Naive thymus-derived CD8-positive, alpha-beta T cell (primary cell): ENCODE measurements around the gene ASIC3. TPM values are rescaled to one million over a fixed set of nuclear protein-coding genes. Genes with fewer than 3 reads are reported as not detected.

Experiments used
- ATAC-seq, 2 donors: fragments of 150-1000 bp; cut with Tn5 transposase in 1 of 2; sonication (Bioruptor Pico), chemical (Tn5 transposase) in 1 of 2; 1 replicate in 1 of 2; 2 replicates in 1 of 2; pipeline ENCODE4 v1.10.0; 2021; ENCODE audit warnings: mild to moderate bottlenecking in 2 of 2, moderate library complexity in 2 of 2
- POLR2A ChIA-PET: fragments of 350-600 bp; sonication (Branson Sonifier 250); formaldehyde crosslinking; loops from one replicate; lab custom pipeline; 2021; ENCODE audit warnings: antibody characterized with exemption; lab: Charles Lee
- DNase-seq, 10 donors: peaks; one replicate each; pipeline versions ENCODE4 v3.0.0 to v3.0.0-alpha.2; 2020 to 2022
- H3K27ac Mint-ChIP-seq, 10 donors: one replicate each; pipeline ENCODE4 v1.8.0; 2020 to 2022; ENCODE audit warnings: mild to moderate bottlenecking in 10 of 10, mixed read lengths in 10 of 10, moderate library complexity in 4 of 10, inconsistent platforms in 1 of 10
- H3K27me3 Mint-ChIP-seq, 5 donors: one replicate each; pipeline ENCODE4 v1.8.0; 2021 to 2022; ENCODE audit warnings: mixed read lengths in 5 of 5
- H3K36me3 Mint-ChIP-seq, 3 donors: one replicate each; pipeline ENCODE4 v1.8.0; 2020 to 2022; ENCODE audit warnings: mixed read lengths in 3 of 3, mild to moderate bottlenecking in 2 of 3, inconsistent platforms in 1 of 3
- H3K4me1 Mint-ChIP-seq, 4 donors: one replicate each; pipeline ENCODE4 v1.8.0; 2021 to 2022; ENCODE audit warnings: mixed read lengths in 4 of 4
- H3K4me3 Mint-ChIP-seq, 10 donors: one replicate each; pipeline ENCODE4 v1.8.0; 2020 to 2022; ENCODE audit warnings: mild to moderate bottlenecking in 10 of 10, mixed read lengths in 10 of 10, moderate library complexity in 6 of 10, inconsistent platforms in 1 of 10
- H3K9me3 Mint-ChIP-seq, 9 donors: one replicate each; pipeline ENCODE4 v1.8.0; 2020 to 2022; ENCODE audit warnings: mixed read lengths in 9 of 9, mild to moderate bottlenecking in 3 of 9, inconsistent platforms in 1 of 9, moderate library complexity in 1 of 9
- polyA plus RNA-seq, 3 donors: library from polyadenylated mRNA; unstranded; fragments of 300-500 nt; fragmentation: Illumina TruSeq; gene quantifications; one replicate each; pipeline ENCODE4 v1.2.3, GENCODE V29; 2021
- total RNA-seq, 8 experiments: library from RNA in 2 of 8; stranded (reverse) in 2 of 8; gene quantifications; one replicate each; pipeline ENCODE4 v1.2.3 and lab custom pipeline; 2021 to 2026

The ASIC3 gene
- total and polyA plus RNA-seq, 5 experiments from 2014 or later, result 13.5 TPM; not detected in 3

DNA sequence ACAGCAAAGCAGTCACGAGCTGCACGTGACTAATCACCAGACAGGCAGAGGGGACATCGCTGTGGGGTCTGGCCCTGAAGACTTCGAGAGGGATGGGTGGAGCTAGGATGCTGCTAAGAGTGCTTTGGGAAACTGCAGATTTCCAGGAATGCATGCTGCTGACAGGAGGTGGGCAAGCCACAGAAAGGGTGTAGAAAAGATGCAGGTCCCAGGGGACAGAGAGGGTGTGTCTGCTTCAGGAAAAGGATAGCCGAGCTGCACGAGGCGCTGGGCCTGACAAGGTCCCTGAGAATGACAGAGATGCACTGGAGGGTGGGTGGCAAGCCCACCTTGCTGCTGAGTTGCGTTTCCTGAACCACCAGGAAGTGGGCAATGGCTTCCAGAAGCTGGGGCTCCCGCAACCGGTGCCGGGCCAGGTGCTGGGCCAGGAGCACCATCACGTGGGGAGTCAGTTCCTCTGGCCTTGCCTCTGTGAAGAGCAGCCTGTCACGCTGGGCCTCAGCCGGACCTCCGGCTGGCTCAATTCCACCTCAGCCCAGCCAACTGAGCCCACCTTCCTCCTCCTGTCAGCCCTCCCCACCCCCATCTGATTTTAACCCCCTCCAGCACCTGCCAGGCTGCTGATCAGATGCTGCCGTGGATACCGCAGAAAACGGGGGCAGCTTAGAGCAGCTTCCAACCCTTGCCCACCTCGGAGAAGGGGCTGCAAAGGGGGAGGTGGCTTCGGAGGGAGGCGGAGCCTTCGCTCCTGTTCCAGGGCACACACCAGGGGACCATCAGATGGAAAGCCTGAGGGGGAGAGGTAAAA lies 30.1 kb downstream of the ASIC3 start:
- Mint-ChIP-seq H3K4me3 (peak overlapping the region; percentile 19 to 93 (median 83)), H3K27ac (peak overlapping the region in 9 of 10 donors; percentile 2 to 95 (median 85)), H3K9me3 (no peaks in the 10 kb centered on the region), H3K4me1 (peaks cover 12 to 37% (median 31%) of the 10 kb centered on the region in 4 donors), H3K36me3 (peaks cover 0 to 19% (median 0%) of the 10 kb centered on the region in 3 donors), H3K27me3 (no peaks in the 10 kb centered on the region)
- ATAC-seq (no peak), DNase-seq (no peak)
- POLR2A ChIA-PET, result interaction anchor here (0.7 to 4.8 kb wide), 2 partner anchors 19 to 33 kb away, joined by 3 to 42 read pairs; partner anchors contain the start of genes CDK5 and SLC4A2

DNA sequence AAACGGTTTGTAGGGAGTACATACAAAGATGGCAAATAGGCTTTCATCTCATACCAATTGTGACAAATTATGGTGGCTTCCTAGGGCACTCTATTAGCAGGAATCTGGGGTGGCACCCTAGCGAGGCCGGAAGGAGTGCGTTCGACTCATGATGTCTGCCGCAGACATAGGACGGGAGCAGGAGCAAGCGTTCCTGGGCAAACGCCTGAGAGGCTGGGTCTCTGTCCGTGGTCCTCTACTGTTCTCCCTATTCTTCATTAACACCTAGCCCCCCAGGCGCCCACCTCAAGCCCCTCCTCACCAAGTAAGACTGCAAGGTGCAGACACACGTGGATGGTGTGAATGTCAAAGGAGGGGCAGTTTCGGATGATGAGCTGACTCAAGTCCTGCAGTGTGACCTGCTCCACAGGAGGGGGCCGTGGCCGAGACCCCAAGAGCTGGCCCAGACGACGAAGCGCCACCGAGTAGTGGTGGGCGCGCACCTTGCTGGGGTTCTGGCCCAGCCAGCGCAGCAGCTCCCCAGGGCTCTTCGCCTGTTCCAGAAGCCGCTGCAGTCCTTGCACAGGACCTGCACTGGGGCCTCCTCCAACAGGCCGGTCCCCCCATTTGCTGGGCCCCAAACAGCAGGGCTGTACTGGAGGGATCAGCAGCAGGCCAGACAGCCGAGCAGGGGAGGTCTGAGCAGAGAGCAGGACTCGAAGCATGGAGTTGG lies 31.0 kb downstream of the ASIC3 start:
- Mint-ChIP-seq H3K4me3 (peak overlapping the region; percentile 80 to 93 (median 86)), H3K4me1 (peaks cover 12 to 43% (median 34%) of the 10 kb centered on the region in 4 donors), H3K27ac (peak overlapping the region; percentile 44 to 95 (median 81)), H3K9me3 (no peaks in the 10 kb centered on the region), H3K36me3 (peaks cover 0 to 13% (median 0%) of the 10 kb centered on the region in 3 donors), H3K27me3 (peaks cover 0 to under 1% (median 0%) of the 10 kb centered on the region in 5 donors)
- POLR2A ChIA-PET, result interaction anchor here (2.1 to 4.8 kb wide), 2 partner anchors 20 to 51 kb away, joined by 15 to 42 read pairs; partner anchors contain the start of genes ABCB8, CDK5 and SLC4A2
- DNase-seq, result no peak
- no peak for ATAC-seq

DNA sequence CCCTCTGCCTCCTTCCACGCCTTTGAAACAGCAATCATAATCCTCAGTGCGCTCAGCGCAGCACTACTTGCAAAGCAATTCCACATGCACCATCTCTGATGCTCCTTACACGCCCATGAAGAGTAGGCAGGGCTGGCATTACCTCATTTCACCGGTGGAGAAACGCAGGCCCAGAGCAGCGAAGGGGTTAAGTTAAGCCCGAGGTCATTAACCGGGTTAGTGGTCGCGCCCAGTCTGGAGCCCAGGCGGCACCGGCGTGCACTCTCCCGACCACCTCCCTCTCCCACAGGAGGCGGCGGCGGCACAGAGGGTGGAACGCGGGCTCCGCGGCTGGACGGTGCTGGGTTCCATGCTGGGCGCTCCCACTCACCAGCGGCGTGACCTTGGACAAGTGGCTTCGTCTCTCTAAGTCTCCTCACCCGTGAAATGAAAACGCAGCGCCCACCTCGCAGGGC lies 31.8 kb downstream of the ASIC3 start:
- peaks cover 16 to 49% (median 38%) of the 10 kb centered on the region in 4 donors for H3K4me1 Mint-ChIP-seq
- POLR2A ChIA-PET, result interaction anchor here (1.0 to 4.8 kb wide), 4 partner anchors 9 to 66 kb away, joined by 3 to 42 read pairs (median 12); partner anchors contain the start of genes ABCB8, CDK5 and SLC4A2
- ATAC-seq, result no peak
- no peak for DNase-seq
- peak overlapping the region; percentile 80 to 93 (median 86) for H3K4me3 Mint-ChIP-seq
- H3K36me3 Mint-ChIP-seq, result peaks cover 0 to 8% (median 0%) of the 10 kb centered on the region in 3 donors
- peaks cover 0 to 8% (median 3%) of the 10 kb centered on the region in 5 donors for H3K27me3 Mint-ChIP-seq
- no peaks in the 10 kb centered on the region for H3K9me3 Mint-ChIP-seq
- H3K27ac Mint-ChIP-seq, result peak overlapping the region; percentile 46 to 95 (median 90)

DNA sequence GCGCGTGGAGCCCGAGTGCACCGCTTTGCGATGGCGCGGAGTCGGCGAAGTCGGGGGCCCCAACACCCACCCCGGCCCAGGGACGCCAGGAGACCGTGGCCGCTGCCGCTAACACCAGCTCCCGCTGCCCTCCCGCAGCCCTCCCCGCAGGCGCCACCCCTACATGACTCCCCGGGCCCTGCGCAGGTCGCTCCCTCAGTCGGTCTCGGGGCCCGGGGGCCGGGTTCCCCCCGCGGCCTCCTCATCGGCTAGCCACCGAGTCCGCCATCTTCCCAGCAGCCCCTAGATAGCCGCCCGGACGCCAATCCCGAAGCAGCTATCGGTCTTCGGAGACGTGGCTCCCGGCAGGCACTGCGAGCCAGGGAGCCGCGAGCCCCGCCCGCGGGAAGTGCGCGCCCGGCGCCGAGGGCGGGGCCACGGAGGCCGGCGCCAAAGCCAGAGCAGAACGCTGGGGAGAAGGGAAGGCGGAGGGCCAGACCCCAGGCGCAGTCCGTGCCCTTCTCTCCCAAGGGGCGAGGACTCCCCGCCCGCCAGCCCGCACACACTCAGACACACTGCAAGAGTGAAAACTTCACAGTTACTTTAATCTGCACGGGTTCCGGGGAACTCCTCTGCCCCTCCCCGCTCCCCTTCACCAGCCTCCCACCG lies 32.3 kb downstream of the ASIC3 start, which contains the start of gene FASTK:
Gene FASTK (minus strand): TSS at position 288 of the 648 bp plus-strand sequence. CDS start 43 bp downstream, at position 245.
- H3K27me3 Mint-ChIP-seq, result peaks cover 0 to 13% (median 7%) of the 10 kb centered on the region in 5 donors
- ATAC-seq, result peak; percentile 72 to 80
- H3K36me3 Mint-ChIP-seq, result peaks cover 0 to 3% (median 0%) of the 10 kb centered on the region in 3 donors
- peak within 1 kb of the TSS; percentile 46 to 95 (median 90) for H3K27ac Mint-ChIP-seq
- H3K9me3 Mint-ChIP-seq, result no peaks in the 10 kb centered on the region
- POLR2A ChIA-PET, result interaction anchor here (1.0 to 4.8 kb wide), 4 partner anchors 8 to 66 kb away, joined by 3 to 42 read pairs (median 12); partner anchors contain the start of genes ABCB8, CDK5 and SLC4A2
- peak; percentile 82 to 93 (median 86) for DNase-seq
- H3K4me1 Mint-ChIP-seq, result peaks cover 20 to 55% (median 44%) of the 10 kb centered on the region in 4 donors
- H3K4me3 Mint-ChIP-seq, result peak within 1 kb of the TSS; percentile 81 to 93 (median 88)

DNA sequence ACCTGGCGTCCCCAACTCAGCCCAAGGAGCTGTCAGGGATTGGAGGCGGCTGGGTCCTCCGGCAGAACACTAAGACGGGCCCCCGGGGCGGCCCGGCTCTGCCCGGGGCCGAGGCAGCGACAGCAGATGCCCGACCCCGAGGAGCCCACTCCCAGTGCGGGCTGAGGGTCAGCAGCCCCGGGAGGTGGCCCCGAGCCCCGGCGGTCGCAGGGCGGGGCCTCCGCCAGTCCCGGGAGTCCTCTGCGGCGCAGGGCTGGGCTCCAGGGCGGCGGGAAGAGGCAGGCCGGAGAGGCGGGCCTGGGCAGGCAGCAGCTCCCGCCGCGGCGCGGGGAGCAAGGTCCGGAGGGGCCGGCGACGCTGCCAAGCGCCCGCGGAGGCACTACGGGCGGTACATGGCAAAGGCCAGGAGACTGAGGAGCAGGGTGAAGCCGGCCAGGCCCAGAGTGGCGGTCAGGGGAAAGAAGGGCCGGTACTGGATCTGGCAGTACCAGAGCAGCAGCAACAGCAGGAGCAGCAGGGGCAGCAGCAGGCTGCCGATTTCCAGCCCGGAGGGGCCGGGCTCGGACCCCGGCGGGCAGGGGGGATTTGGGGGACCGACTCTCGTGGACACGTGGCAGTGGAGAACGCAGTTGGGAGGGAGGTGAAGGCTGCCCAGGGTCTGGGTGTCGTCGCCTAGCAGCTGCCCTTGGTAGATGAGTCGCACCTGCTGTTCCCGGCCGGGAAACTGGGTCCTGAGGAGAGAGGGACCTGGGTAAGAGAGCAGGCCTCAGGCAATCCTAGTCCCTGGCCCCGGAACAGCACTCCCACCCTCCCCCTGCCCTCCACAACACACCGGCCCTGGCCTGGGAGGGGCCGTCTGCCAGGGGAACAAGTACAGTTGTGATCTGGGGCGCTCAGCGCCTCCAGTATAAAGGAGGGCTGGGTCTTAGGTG lies 33.1 kb downstream of the ASIC3 start:
- POLR2A ChIA-PET, result interaction anchor here (1.0 to 5.1 kb wide), 5 partner anchors 8 to 67 kb away, joined by 3 to 42 read pairs (median 15); partner anchors contain the start of genes ABCB8, CDK5 and SLC4A2
- no peak for DNase-seq

DNA sequence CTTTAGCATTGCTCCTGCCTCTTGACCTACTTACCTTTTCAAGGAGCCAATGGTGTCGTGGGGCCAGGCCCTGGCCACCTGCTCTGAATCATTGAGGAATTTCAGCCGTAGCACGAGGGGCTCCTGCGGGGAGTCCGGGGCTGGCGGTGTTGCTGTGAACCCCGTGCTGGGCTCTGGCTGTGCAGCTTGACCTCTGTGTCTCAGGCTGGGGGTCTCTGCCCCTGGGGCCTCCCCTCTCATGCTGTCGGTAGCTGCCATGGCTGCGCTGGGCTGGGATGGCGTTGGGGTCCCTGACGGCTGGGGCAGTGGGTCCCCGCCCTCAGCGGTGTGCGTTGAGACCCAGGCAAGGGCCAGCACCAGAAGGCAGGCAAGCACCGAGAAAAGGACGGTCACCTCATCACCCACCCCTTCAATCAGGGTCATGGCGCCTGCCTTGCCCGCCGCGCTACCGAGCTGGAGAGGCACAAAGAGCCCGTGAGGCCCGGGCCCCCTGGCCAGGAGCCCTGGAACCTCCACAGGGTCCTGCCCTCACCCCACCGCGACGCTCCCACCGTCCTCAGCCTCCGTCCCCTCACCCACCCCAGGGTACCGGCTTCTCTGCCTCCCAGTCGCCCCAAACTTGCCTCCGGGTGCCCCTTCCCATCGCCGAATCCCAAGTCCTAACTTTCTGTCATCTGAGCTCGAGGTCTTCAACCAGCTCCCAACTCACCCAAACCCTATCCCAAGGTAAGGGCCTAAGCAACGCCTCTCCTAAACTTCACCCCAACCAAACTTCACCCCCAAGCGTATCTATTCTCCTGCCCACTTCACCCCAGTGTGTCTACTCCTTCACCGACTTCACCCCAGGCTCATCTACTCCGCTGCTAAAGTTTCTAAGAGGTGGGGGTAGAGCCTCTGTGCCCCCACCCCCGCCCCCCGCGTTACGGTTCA lies 34.1 kb downstream of the ASIC3 start:
- peak overlapping the region; percentile 82 to 99 (median 93) for H3K27ac Mint-ChIP-seq
- peaks cover 0 to 17% (median 7%) of the 10 kb centered on the region in 5 donors for H3K27me3 Mint-ChIP-seq
- H3K9me3 Mint-ChIP-seq, result no peaks in the 10 kb centered on the region
- POLR2A ChIA-PET, result interaction anchor here (0.8 to 5.1 kb wide), 4 partner anchors 12 to 64 kb away, joined by 3 to 23 read pairs (median 4); partner anchors contain the start of genes CDK5 and SLC4A2
- no peaks in the 10 kb centered on the region for H3K36me3 Mint-ChIP-seq
- DNase-seq (peak in 1 of 10 donors; percentile 18), ATAC-seq (no peak)
- H3K4me3 Mint-ChIP-seq, result peak overlapping the region; percentile 84 to 94 (median 90)
- peaks cover 21 to 60% (median 47%) of the 10 kb centered on the region in 4 donors for H3K4me1 Mint-ChIP-seq

More for the DNA sequence above, 33.1 kb downstream of the ASIC3 start:
- Mint-ChIP-seq H3K27ac (peak overlapping the region in 8 of 10 donors; percentile 37 to 95 (median 93)), H3K4me1 (peaks cover 21 to 60% (median 46%) of the 10 kb centered on the region in 4 donors), H3K36me3 (no peaks in the 10 kb centered on the region), H3K9me3 (no peaks in the 10 kb centered on the region), H3K4me3 (peak overlapping the region; percentile 67 to 93 (median 88)), H3K27me3 (peaks cover 0 to 17% (median 7%) of the 10 kb centered on the region in 5 donors)
- no peak for ATAC-seq

DNA sequence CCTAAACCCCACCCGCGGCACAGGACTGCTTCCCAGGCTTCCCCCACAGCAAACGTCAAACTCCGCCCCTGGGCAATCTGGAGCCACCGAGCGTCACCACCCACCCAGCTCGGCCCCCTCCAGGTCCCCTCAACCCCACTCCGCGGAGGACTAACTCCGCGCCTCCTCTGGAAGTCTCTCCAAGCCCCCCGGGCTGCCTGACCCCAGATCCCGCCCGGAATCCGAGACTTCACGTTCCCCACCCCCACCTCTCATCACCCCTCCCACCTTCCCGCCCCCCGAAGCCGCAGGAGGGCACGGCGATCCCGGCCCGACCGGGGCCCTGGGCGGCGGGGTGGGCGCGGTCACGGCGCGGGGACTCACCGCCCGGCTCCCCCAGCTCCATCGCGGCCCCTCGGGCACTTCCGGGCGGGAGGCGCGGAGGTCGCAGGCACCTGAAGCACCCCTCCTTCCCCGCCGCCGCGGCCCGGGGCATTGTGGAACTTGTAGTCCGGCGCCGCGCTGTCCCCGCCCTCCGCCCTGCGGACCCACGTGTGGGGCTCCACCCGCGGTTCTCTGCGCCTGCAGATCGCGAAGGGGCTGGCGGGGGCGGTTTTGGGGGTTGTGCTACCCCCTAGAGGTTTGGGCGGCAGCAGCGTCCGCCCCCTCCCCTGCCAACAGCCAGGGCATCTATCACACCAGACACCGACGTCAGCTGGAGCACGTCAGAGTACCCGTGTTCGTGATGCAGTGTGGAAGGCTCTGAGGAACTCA lies 34.9 kb downstream of the ASIC3 start, which contains the start of gene TMUB1:
Gene TMUB1 (minus strand): TSS at position 423 of the 753 bp plus-strand sequence. CDS start 930 bp downstream, outside the sequence.
- peak within 1 kb of the TSS; percentile 82 to 99 (median 93) for H3K27ac Mint-ChIP-seq
- peaks cover 21 to 55% (median 48%) of the 10 kb centered on the region in 4 donors for H3K4me1 Mint-ChIP-seq
- POLR2A ChIA-PET, result interaction anchor here (0.7 to 5.1 kb wide), 7 partner anchors 11 to 516 kb away, joined by 3 to 23 read pairs (median 3); partner anchors contain the start of genes CDK5 and SLC4A2
- DNase-seq, result peak; percentile 72 to 92 (median 87)
- ATAC-seq, result peak; percentile 62 to 67
- peaks cover 0 to 17% (median 7%) of the 10 kb centered on the region in 5 donors for H3K27me3 Mint-ChIP-seq
- no peaks in the 10 kb centered on the region for H3K9me3 Mint-ChIP-seq
- H3K36me3 Mint-ChIP-seq, result no peaks in the 10 kb centered on the region
- peak within 1 kb of the TSS; percentile 84 to 94 (median 90) for H3K4me3 Mint-ChIP-seq

DNA sequence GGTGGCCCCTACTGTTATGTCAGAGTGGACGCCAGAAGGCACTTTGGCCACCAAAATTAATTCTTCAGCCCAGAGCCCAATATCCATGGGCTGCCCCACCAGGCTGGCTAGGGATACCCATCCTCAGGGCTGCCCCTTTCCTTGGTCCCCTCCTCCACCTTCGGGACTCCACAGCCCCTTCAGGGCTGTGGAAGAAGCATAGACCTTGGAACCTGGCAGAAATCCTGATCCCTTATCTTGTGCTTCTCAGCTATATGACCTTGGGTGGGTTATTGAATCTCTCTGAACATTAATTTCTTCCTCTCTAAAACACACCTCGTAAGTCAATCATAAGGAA lies 35.5 kb downstream of the ASIC3 start:
- H3K4me3 Mint-ChIP-seq, result peak overlapping the region; percentile 70 to 89 (median 80)
- peaks cover 22 to 54% (median 48%) of the 10 kb centered on the region in 4 donors for H3K4me1 Mint-ChIP-seq
- H3K9me3 Mint-ChIP-seq, result no peaks in the 10 kb centered on the region
- no peaks in the 10 kb centered on the region for H3K36me3 Mint-ChIP-seq
- POLR2A ChIA-PET, result interaction anchor here (0.7 to 5.1 kb wide), 5 partner anchors 13 to 517 kb away, joined by 3 to 23 read pairs (median 4); partner anchors contain the start of genes CDK5 and SLC4A2
- peaks cover 0 to 20% (median 7%) of the 10 kb centered on the region in 5 donors for H3K27me3 Mint-ChIP-seq
- H3K27ac Mint-ChIP-seq, result peak overlapping the region in 9 of 10 donors; percentile 41 to 95 (median 90)
- DNase-seq, result no peak
- peak in 1 of 2 donors; percentile 0 for ATAC-seq

DNA sequence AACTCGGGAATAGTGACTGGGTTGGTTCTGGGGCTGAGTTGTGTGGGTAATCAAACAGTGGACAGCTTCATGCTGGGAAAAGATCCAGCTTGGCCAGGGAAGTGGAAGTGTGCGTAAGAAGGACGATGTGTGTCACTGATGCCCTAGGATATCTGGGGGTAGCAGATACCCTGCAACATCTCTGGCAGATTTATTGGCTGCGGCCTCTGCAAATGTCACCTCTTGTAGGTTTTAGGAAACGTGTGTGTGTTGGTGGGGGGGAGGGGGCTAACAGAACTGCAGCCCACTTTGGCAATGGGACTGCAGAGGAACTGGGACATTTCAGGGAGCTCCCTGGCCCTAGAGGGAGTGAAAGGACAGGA lies 37.0 kb downstream of the ASIC3 start:
- Mint-ChIP-seq H3K27ac (peak overlapping the region; percentile 64 to 95 (median 88)), H3K4me1 (peaks cover 26 to 50% (median 47%) of the 10 kb centered on the region in 4 donors), H3K36me3 (peaks cover 0 to 3% (median 0%) of the 10 kb centered on the region in 3 donors), H3K9me3 (no peaks in the 10 kb centered on the region), H3K27me3 (peaks cover 0 to 35% (median 10%) of the 10 kb centered on the region in 5 donors), H3K4me3 (peak overlapping the region; percentile 69 to 90 (median 80))
- ATAC-seq, result no peak
- POLR2A ChIA-PET, result interaction anchor here (5.1 kb wide), 1 partner anchor 27 kb away, joined by 23 read pairs; the partner anchor contains the start of genes CDK5 and SLC4A2
- peak in 1 of 10 donors; percentile 14 for DNase-seq
